SK-N-MC (cell line): Measurements from ENCODE around the gene RREB1.

Experiments
- EZH2 ChIP-seq: fragments of 200-600 bp; sonication (generic); IDR thresholded peaks from one replicate; pipeline ENCODE4 v1.6.1; 2017; ENCODE audit warnings: antibody characterized with exemption
- POLR2AphosphoS5 ChIP-seq: IDR thresholded peaks from 2 replicates; pipeline ENCODE4 v1.6.1; 2012; ENCODE audit warnings: mild to moderate bottlenecking, low read depth, low read length, borderline replicate concordance

DNA sequence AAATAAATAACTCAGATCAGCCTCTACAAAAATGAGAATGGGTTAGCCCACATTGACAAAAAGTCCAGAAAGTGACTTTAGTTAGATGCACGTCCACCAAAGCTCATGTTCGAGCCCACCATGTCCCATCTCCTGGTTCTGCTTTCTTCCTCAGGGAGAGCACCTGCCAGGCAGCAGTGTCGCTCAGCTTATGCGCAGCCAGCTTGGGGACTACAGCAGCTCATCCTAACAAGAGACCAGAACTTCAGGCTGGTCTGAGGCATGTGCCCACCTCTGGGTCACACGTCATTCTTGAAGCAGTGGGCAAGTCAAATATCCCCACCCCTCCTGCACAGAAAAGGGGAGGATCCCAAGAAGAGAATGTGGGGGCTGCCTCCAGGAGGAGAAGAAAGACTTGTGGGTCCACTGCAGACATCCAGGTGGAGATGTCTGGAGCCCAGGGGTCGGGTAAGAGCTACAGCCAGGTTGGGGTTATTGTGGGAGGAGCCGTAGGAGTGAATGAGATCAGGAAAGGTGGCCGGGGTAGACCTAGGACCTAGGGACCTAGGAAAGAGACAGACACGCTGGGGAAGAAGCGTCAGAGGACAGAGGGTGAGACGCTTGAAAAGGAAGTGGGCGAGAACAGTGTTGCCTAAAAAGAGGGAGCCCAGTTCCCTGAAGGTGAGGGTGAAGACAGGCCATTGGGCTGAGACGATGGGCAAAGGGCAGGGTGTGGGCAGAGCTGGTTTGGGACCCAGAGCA lies 152.7 kb downstream of the RREB1 start:
- no peak for TF ChIP-seq POLR2AphosphoS5
- TF ChIP-seq EZH2, result no peak
